GM19395 (cell line): ENCODE data around the gene ZBTB24.

Experiments used
- ATAC-seq: cut with Tn5 transposase; IDR thresholded peaks from one replicate; pipeline ENCODE4 v1.9.1; 2021; ENCODE audit warnings: mild to moderate bottlenecking, moderate library complexity; ENCODE audit not compliant: unreplicated experiment

ZBTB24 gene

DNA sequence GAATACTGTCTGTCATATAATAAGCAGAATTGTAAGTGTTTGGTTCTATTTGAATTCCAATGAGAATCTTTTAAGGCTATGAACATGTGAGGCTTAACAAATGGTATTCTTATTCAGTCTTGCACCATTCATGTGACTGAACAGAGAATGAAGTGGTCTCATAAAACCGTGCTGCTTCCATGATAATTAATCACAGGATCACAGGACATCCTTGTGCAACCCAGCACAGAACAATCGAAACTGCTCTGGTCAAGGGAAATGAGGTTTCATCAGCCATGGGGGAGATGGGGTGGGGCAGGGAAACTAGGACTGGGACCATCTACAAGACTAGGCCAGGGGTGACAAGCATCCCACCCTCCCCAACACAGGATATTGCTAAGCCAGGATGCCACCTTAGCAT is 48.6 kb downstream of the ZBTB24 start:
- ATAC-seq = no peak

DNA sequence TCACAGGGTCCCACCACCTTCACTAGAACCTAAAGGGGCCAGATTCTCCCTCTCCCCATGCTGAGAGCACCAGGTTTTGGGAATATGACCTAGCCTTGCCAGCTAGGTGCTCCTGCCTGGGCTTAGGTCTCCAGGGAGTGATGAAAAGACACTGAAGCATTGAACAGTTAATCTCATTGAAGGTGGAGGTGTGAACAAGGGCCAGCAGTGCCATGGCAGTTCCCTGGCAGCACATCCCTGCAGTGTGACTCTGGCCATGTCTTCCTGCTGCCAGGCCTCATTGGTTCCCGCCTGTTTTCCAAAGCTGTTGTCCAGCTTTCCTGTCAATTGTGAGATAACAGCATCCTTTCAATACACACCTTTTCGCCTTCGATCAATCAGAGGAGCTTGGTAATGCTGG is 53.5 kb downstream of the ZBTB24 start:
- ATAC-seq = no peak

DNA sequence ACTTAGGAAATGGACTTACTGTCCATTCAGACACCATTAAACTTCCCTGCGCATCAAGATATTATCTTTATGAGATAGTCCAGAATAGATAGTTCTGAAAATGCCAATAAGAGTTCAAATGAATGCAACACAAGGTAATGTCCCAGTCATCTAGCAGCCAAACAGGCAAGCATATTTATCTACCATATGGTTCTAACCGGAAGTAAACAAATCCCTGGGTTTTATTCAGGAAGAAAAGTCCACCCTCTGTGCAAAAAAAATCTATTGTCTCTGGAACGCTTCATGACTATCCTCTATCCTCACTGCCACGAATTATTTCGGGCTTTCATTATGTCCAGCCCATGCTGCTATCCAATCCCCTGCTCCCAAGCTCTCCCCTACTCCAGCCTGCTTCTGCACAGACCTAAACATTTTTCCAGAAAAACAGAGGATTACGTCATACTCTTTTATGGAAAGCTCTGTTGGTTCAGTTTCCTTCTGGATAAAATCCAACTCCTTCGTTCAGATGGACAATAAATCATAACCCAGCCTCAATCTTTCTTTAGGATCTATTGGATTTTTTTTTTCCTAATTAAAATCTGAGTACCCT is 54.0 kb downstream of the ZBTB24 start:
- ATAC-seq = no peak

DNA sequence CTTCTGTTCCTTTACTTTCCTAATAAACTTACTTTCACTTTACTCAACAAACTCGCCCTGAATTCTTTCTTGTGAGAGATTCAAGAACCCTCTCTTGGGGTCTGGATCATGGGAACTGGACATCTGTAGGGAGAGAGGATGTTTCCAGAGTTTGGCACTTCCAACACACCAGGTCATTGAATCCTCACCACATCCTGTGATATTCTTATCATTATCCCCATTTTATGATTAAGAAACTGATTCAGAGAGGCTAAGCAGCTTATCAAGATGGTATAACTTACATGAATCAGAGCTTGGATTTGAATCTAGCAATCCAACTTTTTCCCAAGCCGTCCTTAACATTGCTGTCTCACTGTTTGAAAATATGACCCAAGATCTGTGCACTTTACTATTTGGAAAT is 58.1 kb downstream of the ZBTB24 start:
- no peak for ATAC-seq

DNA sequence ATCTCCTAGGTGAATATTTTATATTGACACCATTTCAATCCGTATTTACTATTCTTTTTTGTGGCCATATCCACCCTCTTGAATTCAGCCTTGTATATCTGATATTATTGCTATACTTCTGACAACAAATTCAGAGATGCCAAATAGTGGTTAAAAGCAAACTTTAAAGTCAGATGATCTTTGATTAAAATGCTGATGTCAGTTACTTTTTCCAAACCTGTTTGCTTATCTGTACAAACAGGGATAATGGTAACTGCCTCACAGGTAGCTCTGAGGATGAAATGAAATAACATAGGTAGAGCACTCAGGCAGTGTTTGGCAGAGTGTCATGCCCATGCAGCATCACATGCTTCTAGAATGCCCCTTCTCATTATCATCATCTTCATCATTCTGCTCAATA is 61.8 kb downstream of the ZBTB24 start:
- no peak for ATAC-seq

DNA sequence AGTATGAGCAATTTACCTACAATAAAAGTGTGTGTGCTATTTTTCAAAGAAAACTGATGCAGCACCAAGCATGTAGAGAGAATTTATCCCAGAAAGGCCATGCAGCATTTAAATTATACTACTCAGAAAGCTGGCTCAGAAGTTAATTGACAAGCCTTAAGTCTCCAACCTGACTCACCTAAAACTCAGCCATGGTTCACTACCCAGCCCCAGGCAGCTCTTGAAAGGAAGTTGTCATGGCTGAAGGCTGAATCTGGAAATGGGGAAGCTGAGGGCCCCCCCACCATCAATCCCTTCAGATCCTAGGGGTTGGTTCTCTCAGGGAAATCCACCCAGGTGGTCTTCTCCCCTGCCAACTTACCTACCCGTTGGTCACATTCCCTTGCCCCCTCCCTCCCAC is 62.3 kb downstream of the ZBTB24 start:
- no peak for ATAC-seq

DNA sequence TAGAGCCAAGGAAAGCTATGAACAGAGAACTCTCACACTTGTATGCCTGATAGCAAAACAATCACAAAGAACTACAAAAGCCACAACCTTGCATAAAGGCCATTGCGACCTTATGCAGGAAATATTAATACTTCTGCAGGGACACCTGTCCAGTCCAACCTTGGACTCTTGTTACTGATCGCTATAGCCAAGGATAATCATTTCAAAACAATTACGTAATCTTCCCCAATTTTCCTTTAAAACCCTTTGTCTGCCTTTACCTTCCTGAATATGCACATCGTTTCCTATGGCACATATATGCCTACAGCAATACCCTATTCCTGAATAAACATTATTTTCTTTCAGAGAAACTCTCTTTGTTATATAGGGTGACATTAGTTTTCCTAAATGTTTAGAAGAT is 65.4 kb downstream of the ZBTB24 start:
- no peak for ATAC-seq
